GM18520 (cell line): ENCODE data around the gene TARBP1.
"Not testable (repeated sequence)": the region's sequence is repeated elsewhere in the genome, so short reads cannot be mapped to it uniquely, and the experiment has no call there.

ENCODE experiments used
- ATAC-seq: cut with Tn5 transposase; IDR thresholded peaks from one replicate; pipeline ENCODE4 v1.9.1; 2021; ENCODE audit not compliant: unreplicated experiment

TARBP1 gene

DNA sequence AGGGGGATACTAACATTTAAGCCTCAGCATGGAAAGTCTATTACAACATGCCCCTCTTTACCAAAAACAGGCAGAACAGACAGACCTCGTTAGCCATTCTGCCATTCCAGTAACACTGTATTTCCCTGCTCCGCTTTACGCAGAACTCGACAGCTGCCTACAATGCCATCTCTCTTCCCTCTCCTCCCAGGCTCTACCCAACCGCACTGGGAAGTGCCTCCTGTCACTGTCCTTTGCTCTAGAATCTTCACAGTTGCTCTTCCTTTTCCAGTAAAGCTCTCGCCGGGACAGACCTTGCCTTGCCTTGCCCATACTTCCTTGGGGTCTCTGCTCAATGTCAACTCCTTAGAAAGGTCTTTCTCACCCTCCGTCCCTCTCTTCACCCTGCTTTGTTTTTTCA, 82.9 kb downstream of the TARBP1 start:
- no peak for ATAC-seq

- no peak for ATAC-seq
Observed at GRCh38 chr1:234395297-234395696, 83.7 kb downstream of the TARBP1 start.

DNA sequence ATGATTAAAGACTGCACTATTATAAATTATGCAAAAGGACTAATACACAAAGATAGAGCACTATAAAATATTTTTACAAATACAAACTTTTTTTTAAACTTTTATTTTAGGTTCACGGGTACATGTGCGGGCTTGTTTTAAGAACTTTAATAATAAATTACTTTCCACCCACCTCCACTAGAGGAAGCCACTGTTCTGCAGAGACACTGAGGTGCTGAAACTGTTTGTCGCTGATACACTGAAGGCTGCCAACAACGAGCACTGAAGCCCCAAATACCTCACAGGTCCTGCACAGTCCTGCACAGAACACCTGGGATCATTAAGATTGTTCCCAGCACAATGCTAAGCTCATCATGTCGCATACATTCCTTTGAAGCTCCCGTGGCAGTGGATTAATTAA, 85.8 kb downstream of the TARBP1 start:
- ATAC-seq: no peak

DNA sequence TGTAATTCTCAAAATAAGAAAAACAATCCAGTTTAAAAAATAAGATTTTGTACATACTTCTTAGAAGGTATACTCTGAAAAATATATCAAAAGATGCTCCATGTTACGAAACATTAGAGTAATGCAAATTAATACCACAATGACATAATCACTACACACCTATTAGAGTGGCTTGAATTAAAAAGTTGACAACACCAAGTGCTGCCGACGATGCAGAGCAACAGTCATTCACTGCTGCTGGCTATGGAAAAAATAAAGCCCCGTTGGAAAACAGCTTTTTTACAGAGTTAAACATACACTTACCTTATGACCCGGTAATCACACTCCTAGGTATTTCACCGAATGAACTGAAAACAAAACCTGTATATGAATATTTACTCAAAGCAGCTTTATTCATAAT, 90.9 kb downstream of the TARBP1 start:
- no peak for ATAC-seq

GRCh38 chr1:234386122-234386521, 92.9 kb downstream of the TARBP1 start:
- ATAC-seq: no peak

DNA sequence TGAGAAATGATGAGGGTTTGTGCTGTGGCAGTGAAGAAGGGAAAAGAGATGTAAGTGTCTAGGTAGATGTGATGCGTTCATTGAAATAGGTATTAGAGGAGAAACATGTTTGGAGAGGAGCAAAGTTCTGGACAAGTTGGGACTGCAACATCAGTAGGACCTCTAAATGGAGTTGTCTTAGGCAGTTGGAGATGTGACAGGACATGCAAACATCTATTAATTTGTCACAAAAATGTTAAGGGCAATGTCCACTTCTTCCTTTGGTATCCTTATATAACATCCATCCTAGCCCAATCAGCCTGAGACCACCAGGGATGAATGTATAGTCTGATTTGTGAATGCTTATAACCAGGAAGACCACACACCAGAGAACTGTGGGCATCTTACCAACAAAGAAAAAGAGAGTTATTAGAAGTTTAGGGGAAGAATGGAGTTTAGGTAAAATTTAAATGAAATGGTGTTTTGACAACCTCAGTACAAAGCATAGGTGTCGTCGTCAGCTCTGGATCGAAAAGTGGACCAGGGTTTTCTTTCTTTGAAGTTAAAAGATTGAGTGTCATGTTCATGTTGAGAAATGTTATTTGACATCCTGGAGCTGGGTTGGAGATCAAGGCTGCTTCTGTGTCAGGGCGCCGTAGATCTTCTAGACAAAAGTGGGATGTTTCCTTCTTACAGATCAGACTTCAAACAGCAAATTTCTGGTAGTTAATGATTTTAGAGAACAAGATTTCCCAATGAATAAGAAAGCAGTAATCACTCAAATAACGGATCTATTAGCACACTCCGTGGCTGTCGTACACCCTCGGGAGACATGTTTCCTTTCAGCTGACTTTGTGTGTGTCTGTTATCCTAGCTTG, 97.1 kb downstream of the TARBP1 start:
- ATAC-seq: no peak

GRCh38 chr1:234379591-234380109, 99.3 kb downstream of the TARBP1 start:
- not testable (repeated sequence) for ATAC-seq

- ATAC-seq: no peak
Observed at GRCh38 chr1:234375672-234376071, 103.3 kb downstream of the TARBP1 start.

- peak; percentile 12 for ATAC-seq
Observed at GRCh38 chr1:234373959-234374254, 105.1 kb downstream of the TARBP1 start.

DNA sequence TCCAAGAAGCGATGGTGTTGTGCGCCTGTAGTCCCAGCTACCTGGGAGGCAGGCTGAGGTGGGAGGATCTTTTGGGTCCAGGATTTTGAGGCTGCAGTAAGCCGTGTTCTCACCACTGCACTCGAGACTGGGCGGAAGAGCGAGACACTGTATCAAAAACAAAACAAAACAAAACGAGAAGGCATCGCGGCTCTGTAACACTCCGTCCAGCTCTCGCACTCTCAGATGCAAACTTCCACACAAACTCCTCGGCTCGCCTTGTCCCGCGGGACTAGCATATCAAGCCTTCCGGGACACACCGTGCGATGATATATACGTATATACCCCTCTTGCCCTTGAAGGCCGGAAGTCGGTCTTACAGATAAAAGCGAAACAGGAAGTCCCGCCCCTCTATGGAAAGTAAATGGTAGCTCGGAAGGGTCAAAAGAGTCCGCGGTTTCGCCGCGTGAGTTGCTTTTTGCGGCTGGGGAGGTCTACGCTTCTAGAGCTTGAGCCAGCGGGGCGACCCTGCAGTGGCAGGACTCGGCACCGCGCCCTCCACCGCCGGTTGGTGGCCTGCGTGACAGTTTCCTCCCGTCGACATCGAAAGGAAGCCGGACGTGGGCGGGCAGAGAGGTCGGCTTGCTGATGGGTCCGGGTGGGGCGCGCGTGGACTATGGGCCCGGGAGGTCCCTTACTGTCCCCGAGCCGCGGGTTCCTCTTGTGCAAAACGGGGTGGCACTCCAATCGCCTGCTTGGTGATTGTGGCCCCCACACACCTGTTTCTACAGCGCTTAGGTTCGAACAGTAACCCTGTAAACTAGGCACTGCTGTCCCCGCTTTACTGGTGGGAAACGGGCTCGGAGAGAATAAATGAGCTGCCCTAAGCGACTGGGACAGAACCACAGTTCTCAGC, 105.7 kb downstream of the TARBP1 start, which contains the start of gene COA6:
COA6 (plus strand) TSS at position 393 of the 895 bp plus-strand sequence; CDS start at position 404, 11 bp downstream.
- peak; percentile 75 for ATAC-seq

DNA sequence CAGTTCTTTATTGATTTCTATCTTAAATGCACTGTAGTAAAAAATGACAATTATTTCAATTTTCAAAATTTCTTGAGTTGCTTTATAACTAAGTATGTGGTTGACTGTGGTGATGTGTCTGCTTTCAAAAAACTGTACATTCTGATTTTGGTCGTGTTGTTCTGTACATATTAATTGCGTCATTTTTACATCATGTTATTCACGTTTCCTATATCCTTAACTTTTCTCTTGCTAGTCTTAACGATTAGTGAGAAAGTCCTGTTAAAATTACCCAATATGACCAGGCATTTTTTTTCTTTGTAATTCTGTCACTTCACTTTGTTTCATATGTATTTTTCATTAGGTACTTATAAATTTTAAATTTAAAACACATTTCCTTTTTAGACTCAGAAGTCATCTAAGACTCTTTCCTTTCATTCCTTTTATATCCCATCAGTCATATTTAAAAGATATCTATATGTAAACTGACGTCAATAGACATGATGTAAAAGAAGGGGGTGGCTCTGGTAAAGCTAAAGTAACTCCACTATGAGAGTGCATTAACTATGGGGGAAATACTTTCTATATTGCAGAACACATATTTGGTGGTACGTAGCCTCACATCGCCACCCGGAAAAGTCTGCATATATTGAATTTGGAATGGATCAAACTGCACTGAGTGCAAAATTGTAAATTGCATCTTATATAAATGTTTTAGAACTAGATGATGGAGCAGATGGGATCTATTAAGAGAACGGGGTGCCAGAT, 106.8 kb downstream of the TARBP1 start:
- no peak for ATAC-seq

DNA sequence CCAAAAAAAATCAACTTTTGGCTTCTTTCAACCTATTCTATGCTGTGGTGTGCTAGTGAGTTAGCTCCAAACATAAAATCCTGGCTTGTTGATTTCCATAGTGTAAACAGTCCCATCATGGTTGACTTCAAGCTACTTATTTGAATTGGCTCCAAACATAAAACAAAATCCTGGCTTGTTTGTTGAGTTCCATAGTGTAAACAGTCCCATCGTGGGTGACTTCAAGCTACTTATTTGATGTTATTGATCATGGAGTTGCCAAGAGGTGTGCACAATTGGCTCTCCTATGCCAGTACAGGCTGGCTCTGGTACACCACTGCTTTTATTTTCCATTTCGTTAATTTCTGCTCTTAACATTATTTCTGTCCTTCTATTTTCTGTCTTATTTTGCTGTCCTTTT, 107.6 kb downstream of the TARBP1 start:
- no peak for ATAC-seq

DNA sequence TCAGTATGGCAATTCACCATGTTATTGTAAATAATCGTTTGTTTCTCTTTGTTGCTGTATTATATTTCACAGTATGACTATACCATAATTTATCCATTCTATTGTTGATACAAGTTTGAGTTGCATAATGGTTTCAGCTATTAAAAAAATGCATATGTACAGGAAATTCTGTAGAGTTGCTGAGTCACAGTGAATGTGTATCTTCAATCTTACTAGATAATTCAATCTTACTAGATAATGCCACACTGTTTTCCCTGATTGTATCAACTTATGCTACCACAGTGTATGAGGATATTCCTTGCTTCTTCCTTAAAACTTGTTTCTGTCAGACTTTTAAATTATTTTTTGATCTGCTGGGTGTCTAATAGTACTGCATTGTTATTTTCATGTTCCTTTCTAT, 109.2 kb downstream of the TARBP1 start:
- ATAC-seq: no peak

GRCh38 chr1:234369033-234369430, 109.9 kb downstream of the TARBP1 start:
- ATAC-seq: no peak

- no peak for ATAC-seq
Observed at GRCh38 chr1:234368320-234369032, 110.5 kb downstream of the TARBP1 start.

GRCh38 chr1:234362558-234362957, 116.4 kb downstream of the TARBP1 start:
- no peak for ATAC-seq

- ATAC-seq: no peak
Observed at GRCh38 chr1:234361102-234361603, 117.8 kb downstream of the TARBP1 start.

GRCh38 chr1:234357831-234358230, 121.1 kb downstream of the TARBP1 start:
- ATAC-seq: no peak

DNA sequence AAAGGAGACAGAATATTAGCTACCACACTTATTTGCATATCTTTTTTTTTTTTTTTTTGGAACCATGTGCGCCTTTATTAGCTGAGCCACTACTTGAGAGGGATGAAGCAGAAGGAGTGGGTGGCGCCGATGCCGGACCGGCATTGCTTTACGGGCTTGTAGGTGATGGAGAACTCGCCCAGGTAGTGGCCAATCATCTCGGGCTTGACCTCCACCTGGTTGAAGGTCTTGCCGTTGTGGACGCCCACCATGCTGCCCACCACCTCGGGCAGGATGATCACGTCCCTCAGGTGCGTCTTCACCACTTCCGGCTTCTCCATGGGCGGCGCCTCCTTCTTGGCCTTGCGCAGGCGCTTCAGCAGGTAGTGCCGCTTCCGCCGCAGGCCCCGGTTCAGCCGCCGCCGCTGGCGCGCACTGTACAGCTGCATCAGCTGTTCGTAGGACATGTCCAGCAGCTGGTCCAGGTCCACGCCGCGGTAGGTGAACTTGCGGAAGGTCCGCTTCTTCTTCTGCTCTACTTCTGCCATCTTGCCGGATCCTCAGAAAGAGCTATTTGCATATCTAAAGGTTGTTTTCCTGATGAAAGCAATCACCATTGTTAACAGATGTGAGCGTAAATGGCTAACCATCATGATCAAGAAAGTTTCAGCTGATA, 122.2 kb downstream of the TARBP1 start:
- ATAC-seq: peak; percentile 53
